H1 (cell line): ENCODE data around the gene ACSL4. TPM values are rescaled to one million over a fixed set of nuclear protein-coding genes. Genes with fewer than 3 reads are reported as not detected.

ENCODE experiments used
- BRCA1 ChIP-seq: IDR thresholded peaks from 2 replicates; pipeline ENCODE4 v1.6.1; 2012; ENCODE audit warnings: low read depth, low read length, improper control_type of control experiment
- CBX5 ChIP-seq: fragments of 300-800, 300-1000 bp; sonication (generic); IDR thresholded peaks from 2 replicates; pipeline ENCODE4 v1.7.1; 2016; ENCODE audit warnings: antibody characterized with exemption, low read length, low read depth
- CHD2 ChIP-seq: IDR thresholded peaks from 2 replicates; pipeline ENCODE4 v1.6.1; 2012; ENCODE audit warnings: low read length, improper control_type of control experiment
- FOSL1 ChIP-seq: IDR thresholded peaks from 2 replicates; pipeline ENCODE4 v1.6.1; 2011; ENCODE audit warnings: mild to moderate bottlenecking, low read depth, low read length, moderate library complexity; ENCODE audit not compliant: insufficient read depth
- HDAC2 ChIP-seq, 2 experiments: fragments of 300-600 bp in 1 of 2; sonication (generic) in 1 of 2; IDR thresholded peaks; 2 replicates each; pipeline ENCODE4 v1.6.1; 2011 to 2012; ENCODE audit warnings: low read depth in 2 of 2, low read length in 2 of 2, mild to moderate bottlenecking in 2 of 2, moderate library complexity in 2 of 2, borderline replicate concordance in 1 of 2, inconsistent platforms in 1 of 2
- RAD21 ChIP-seq, 2 experiments: IDR thresholded peaks in 1 of 2; conservative IDR thresholded peaks in 1 of 2; 2 replicates each; pipeline ENCODE4 v1.6.1; 2011; ENCODE audit warnings: low read depth in 2 of 2, low read length in 2 of 2, improper control_type of control experiment in 1 of 2, inconsistent platforms in 1 of 2, mild to moderate bottlenecking in 1 of 2, moderate library complexity in 1 of 2
- SP1 ChIP-seq: IDR thresholded peaks from 2 replicates; pipeline ENCODE4 v1.6.1; 2011; ENCODE audit warnings: low read depth, low read length
- polyA plus RNA-seq, 7 experiments: library from polyadenylated mRNA; depleted of rRNA in 3 of 7; stranded (reverse) in 5 of 7; unstranded in 2 of 7; fragments of >200 nt in 5 of 7; fragments of 200-250 nt in 2 of 7; gene quantifications; 1 replicate in 5 of 7; 2 replicates in 1 of 7; 4 replicates in 1 of 7; pipeline versions ENCODE4 v1.2.1 to v1.2.3, GENCODE V29; 2011 to 2013; ENCODE audit warnings: missing spikeins in 2 of 7, mixed read lengths in 2 of 7
- total RNA-seq: library from RNA; stranded (reverse); fragmentation: NEBNext Ultra II Directional; extraction: Animal tissue kit (Norgen Biotek cat#: 25700); gene quantifications from 2 replicates; pipeline ENCODE4 v1.2.1, GENCODE V29; 2021
- TF ChIP-seq, protein P1 (sequence below): fragments of 300-600 bp; sonication (generic); IDR thresholded peaks from 2 replicates; pipeline ENCODE4 v1.7.1; 2012; ENCODE audit warnings: low read length, moderate library complexity, mild to moderate bottlenecking, inconsistent platforms; ENCODE audit not compliant: insufficient replicate concordance

The ACSL4 gene
- total and polyA plus RNA-seq, 2 of the 8 experiments (the other 6 are each of a cell fraction or from before 2014, with no cell fraction given), result 11.3 to 47.0 TPM

DNA sequence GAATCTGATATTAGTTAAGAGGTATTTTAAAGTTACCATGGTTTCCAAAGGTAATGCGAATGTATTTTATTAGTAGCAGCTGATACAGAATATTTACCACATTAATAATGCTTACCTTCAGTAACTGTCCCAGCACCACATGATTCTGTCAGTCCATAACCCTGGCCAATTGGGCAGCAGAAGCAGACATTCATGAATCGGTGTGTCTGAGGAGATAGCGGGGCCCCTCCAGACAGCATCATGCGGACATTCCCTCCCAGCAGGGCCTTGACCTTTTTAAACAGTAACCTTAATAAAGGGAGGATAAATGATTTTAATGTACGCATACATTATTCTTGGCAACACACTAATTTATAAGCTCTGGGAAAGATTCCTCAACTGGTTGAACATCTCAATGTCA lies 65.1 kb downstream of the ACSL4 start (continued):
- TF ChIP-seq, protein P1, sequence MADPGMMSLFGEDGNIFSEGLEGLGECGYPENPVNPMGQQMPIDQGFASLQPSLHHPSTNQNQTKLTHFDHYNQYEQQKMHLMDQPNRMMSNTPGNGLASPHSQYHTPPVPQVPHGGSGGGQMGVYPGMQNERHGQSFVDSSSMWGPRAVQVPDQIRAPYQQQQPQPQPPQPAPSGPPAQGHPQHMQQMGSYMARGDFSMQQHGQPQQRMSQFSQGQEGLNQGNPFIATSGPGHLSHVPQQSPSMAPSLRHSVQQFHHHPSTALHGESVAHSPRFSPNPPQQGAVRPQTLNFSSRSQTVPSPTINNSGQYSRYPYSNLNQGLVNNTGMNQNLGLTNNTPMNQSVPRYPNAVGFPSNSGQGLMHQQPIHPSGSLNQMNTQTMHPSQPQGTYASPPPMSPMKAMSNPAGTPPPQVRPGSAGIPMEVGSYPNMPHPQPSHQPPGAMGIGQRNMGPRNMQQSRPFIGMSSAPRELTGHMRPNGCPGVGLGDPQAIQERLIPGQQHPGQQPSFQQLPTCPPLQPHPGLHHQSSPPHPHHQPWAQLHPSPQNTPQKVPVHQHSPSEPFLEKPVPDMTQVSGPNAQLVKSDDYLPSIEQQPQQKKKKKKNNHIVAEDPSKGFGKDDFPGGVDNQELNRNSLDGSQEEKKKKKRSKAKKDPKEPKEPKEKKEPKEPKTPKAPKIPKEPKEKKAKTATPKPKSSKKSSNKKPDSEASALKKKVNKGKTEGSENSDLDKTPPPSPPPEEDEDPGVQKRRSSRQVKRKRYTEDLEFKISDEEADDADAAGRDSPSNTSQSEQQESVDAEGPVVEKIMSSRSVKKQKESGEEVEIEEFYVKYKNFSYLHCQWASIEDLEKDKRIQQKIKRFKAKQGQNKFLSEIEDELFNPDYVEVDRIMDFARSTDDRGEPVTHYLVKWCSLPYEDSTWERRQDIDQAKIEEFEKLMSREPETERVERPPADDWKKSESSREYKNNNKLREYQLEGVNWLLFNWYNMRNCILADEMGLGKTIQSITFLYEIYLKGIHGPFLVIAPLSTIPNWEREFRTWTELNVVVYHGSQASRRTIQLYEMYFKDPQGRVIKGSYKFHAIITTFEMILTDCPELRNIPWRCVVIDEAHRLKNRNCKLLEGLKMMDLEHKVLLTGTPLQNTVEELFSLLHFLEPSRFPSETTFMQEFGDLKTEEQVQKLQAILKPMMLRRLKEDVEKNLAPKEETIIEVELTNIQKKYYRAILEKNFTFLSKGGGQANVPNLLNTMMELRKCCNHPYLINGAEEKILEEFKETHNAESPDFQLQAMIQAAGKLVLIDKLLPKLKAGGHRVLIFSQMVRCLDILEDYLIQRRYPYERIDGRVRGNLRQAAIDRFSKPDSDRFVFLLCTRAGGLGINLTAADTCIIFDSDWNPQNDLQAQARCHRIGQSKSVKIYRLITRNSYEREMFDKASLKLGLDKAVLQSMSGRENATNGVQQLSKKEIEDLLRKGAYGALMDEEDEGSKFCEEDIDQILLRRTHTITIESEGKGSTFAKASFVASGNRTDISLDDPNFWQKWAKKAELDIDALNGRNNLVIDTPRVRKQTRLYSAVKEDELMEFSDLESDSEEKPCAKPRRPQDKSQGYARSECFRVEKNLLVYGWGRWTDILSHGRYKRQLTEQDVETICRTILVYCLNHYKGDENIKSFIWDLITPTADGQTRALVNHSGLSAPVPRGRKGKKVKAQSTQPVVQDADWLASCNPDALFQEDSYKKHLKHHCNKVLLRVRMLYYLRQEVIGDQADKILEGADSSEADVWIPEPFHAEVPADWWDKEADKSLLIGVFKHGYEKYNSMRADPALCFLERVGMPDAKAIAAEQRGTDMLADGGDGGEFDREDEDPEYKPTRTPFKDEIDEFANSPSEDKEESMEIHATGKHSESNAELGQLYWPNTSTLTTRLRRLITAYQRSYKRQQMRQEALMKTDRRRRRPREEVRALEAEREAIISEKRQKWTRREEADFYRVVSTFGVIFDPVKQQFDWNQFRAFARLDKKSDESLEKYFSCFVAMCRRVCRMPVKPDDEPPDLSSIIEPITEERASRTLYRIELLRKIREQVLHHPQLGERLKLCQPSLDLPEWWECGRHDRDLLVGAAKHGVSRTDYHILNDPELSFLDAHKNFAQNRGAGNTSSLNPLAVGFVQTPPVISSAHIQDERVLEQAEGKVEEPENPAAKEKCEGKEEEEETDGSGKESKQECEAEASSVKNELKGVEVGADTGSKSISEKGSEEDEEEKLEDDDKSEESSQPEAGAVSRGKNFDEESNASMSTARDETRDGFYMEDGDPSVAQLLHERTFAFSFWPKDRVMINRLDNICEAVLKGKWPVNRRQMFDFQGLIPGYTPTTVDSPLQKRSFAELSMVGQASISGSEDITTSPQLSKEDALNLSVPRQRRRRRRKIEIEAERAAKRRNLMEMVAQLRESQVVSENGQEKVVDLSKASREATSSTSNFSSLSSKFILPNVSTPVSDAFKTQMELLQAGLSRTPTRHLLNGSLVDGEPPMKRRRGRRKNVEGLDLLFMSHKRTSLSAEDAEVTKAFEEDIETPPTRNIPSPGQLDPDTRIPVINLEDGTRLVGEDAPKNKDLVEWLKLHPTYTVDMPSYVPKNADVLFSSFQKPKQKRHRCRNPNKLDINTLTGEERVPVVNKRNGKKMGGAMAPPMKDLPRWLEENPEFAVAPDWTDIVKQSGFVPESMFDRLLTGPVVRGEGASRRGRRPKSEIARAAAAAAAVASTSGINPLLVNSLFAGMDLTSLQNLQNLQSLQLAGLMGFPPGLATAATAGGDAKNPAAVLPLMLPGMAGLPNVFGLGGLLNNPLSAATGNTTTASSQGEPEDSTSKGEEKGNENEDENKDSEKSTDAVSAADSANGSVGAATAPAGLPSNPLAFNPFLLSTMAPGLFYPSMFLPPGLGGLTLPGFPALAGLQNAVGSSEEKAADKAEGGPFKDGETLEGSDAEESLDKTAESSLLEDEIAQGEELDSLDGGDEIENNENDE, result no peak
- no peak for TF ChIP-seq BRCA1
- TF ChIP-seq CBX5, result no peak
- no peak for TF ChIP-seq SP1
- no peak for TF ChIP-seq HDAC2 (IDR thresholded peaks at IDR 0.05; ENCODE audit: borderline replicate concordance in 1 of 2, low read depth in 2 of 2, low read length in 2 of 2)
- TF ChIP-seq CHD2, result no peak
- TF ChIP-seq RAD21 (IDR thresholded peaks at IDR 0.05 in 1 of 2, conservative IDR thresholded peaks at IDR 0.05 in 1 of 2; ENCODE audit: low read depth in 2 of 2, low read length in 2 of 2), result no peak
- TF ChIP-seq FOSL1, result no peak
